Stimulated activated CD8-positive, alpha-beta memory T cell treated with anti-CD3 and anti-CD28 coated beads, Interleukin-4, amount 100 ng/mL, for 4 hours (primary cell): ENCODE measurements around the gene PNCK.

Source experiments
- DNase-seq, 2 donors: peaks; one replicate each; pipeline ENCODE4 v3.0.0-alpha.2; 2020; ENCODE audit warnings: low read depth in 2 of 2, low spot score in 1 of 2

PNCK gene

GRCh38 chrX:153642051-153642654 lies 31.5 kb downstream of the PNCK start:
- no peak for DNase-seq

- no peak for DNase-seq
Observed at GRCh38 chrX:153641627-153642026, 32.0 kb downstream of the PNCK start.

- no peak for DNase-seq
Observed at GRCh38 chrX:153640736-153641575, 32.7 kb downstream of the PNCK start.

GRCh38 chrX:153640045-153640686 lies 33.4 kb downstream of the PNCK start:
- DNase-seq: no peak

DNA sequence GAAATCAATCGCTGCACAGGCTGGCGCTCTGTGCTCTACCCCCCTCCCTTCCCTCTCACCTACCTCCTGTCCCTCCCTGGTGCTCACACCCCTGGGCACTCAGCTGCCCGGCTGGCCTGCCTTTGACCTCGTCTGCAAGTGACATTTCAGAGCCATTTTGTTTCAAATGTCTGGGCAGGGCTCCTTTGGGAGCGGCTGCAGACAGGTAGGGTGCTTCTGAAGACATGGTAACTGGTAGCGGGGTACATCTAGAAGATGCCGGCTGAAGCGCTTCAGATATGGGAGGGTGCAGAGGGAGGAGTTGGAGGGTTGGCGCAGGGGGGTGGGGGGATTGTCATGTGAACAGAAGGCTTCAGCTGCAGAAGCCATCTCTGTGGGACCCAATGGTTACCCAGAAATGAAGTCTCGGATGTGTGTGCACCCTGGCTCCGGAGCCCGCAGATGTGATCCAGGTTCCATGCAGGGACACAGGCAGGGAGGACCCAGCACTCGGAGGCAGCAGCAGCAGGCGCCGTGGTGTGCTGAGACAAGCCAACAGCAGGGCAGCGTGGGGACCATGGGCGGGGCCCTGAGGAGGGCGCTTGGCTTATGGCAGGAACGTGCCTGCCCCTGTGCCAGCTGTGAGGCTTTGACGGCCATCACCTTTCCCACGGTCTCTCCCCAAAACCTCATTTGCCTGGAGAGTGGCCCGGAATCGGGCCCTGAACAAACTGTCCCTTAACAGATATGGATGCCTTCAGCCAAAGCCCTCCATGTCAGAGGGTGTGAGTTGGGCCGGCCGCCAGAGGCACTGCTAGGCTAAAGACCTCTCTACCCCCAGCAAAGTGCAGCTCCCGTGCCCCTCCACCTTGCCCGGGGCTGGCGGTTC lies 34.2 kb downstream of the PNCK start:
- no peak for DNase-seq

GRCh38 chrX:153638436-153639176 lies 35.0 kb downstream of the PNCK start:
- no peak for DNase-seq

DNA sequence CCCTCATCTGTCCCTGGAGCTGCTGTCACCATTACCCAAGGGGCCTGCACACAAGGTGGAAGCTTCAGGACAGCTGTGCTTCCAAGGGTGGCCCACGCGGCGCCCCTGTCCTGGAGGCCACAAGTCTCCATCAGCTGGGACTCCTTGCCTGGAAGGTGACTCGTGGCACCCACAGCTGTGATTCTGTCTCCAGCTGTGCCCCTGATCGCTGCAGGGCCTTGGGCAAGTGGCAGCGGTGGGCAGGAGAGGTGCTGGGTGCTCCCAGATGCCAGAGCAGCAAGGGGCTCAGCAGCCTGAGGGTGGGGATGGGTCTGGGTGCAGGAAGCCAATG lies 35.6 kb downstream of the PNCK start:
- DNase-seq: no peak

- DNase-seq: no peak
Observed at GRCh38 chrX:153637121-153638040, 36.2 kb downstream of the PNCK start.

- no peak for DNase-seq
Observed at GRCh38 chrX:153636716-153637115, 36.9 kb downstream of the PNCK start.

GRCh38 chrX:153635788-153636668 lies 37.6 kb downstream of the PNCK start:
- no peak for DNase-seq

- DNase-seq: no peak
Observed at GRCh38 chrX:153635388-153635787, 38.2 kb downstream of the PNCK start.

DNA sequence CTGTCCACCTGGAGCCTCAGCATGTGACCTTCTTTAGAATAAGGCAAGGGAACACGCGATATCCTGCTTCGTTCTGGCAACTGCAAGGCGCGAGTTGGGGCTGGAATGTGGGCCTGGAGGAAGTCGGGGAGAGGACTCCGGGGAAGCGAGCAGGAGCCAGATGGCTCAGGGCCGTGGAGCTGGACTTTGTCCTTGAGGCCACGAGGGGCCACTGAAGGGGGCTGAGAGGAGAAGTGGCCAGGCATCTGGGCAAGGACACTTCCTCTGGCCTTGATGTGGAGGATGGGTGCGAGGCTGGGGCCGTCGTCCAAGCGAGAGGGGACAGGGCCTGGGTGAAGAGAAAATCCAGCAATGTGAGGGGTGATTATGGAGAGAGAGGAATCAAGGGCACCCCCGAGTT lies 38.8 kb downstream of the PNCK start:
- DNase-seq: no peak

DNA sequence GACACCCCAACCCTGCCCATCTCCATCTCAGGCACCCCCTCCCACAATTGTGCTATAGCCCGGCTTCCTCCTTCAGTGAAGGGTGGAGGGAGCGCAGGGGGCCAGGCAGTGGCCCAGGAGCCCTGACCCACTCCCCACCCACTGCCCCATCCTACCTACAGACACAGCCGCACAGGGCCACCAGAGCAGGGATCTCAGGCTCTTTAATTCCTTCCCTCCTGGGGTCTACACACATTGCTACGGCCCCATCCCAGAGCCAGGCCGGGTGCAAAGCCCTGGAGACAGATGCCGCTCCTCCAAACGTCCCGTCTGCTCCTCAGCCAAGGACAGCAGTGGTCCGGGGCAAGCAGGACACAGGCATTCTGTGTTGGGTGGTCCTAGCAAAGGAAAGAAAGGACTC lies 39.4 kb downstream of the PNCK start:
- no peak for DNase-seq

DNA sequence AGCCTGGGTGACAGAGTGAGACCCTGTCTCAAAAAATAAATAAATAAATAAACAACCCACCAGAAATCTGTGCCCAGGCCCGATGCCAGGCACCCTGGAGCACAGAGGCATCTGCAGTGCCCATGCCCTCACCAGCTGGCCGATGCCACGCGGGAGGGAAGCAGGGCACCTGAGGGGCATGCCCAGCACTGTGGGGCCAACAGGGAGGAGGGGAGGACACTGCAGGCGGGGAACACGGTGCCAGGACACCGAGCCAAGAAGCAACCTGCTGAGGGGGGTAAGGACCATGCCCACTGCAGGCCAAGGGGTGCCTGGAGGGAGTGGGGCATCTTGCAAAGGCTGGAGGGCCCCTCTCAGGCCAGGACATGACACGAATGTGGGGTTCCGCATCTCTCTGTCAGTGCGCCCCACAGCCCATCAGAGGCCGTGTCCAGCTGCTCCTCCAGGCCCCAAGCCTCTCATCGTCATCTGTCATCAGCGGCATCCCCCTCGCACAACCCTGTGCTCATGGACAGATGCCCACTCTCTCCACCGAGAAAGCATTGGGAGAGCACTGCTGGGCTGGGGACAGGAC lies 39.9 kb downstream of the PNCK start:
- DNase-seq: no peak

DNA sequence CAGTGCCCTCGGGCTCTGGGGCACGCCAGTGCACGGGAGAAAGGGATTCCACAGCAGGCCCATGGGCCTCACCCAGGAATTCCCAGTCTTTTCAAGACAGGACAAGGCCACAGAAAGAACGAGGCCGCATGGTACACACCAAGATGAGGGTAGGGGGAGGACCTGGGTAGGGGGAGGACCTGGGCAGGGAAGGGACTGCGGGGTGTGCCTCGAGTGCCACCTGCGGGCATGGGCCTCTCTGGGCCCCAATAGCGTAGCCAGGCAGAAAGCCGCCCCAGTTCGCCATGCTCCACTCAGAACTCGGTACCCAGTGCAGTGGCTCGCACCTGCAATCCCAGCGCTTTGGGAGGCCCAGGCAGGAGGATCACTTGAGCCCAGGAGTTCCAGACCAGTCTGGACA lies 40.6 kb downstream of the PNCK start:
- no peak for DNase-seq

DNA sequence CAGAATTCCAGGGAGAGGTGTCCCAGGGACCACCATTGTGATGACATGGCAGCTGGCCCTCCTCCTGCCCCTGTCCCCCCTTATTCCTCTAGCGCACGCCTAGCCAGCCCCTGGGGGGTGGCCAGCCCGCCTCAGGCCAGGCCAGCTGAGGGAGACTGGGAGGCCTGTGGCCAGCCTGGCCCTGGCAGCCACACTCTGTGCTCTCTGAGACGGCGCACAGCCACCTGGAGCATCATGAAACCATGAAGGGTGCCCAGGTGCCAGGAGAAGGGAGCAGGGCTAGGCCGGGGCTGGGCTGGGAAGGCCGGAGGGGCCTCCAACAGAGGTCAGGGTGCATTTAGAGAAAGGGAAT lies 41.0 kb downstream of the PNCK start:
- DNase-seq: no peak

- no peak for DNase-seq
Observed at GRCh38 chrX:153631907-153632594, 41.6 kb downstream of the PNCK start.

GRCh38 chrX:153631346-153631745 lies 42.3 kb downstream of the PNCK start:
- DNase-seq: no peak
